ENCODE measurements around the gene KRTAP19-7. TPM values are rescaled to one million over a fixed set of nuclear protein-coding genes. Genes with fewer than 3 reads are reported as not detected.

KRTAP19-7 gene
- total RNA-seq, 1 experiment from 2014 or later, result not detected

DNA sequence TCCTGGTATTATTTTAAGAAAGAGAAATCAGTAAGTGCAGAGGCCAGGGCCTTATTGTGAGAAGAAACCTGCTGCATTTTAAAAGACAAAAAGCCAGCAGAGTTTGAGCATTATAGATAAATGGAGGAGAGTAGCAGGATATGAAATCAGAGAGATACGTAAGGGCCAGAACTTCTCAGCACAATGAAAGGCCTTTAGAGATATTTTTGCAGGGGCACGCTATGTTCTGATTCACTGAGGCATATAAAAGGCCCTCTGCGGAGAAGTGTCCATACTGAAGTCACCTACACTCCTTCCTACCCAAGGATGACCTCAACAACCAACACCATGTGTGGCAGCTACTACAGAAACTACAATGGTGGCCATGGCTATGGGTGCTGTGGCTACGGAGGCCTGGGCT lies 31.0 kb upstream of the KRTAP19-7 start, which contains the start of gene KRTAP6-3:
Gene KRTAP6-3 (plus strand): TSS at position 301 of the 400 bp plus-strand sequence. CDS start 6 bp downstream, at position 307.
- POLR2A ChIA-PET, result no interaction called here
- ATAC-seq (no peak), DNase-seq (ENCODE audit: low read depth, low spot score) (no peak)
- in situ Hi-C loops (cut with HindIII; ENCODE audit: low pct_unique_long_range_greater_than_20kb, low sequenced_read_pairs), result no loop called here
- Histone ChIP-seq H3K4me1 (ENCODE audit: control insufficient read depth, insufficient read depth, low read length) (no peaks in the 10 kb centered on the region), H3K27me3 (ENCODE audit: control insufficient read depth, insufficient read depth, low read length) (no peaks in the 10 kb centered on the region), H3K27ac (ENCODE audit: low read length) (no peak within 1 kb of the TSS), H3K4me3 (ENCODE audit: low read depth in 2 of 2, low read length in 2 of 2) (no peak within 1 kb of the TSS), H3K9me3 (ENCODE audit: control insufficient read depth, insufficient read depth, low read depth, low read length) (no peaks in the 10 kb centered on the region), H3K36me3 (ENCODE audit: control insufficient read depth, insufficient read depth, low read length) (no peaks in the 10 kb centered on the region)
- BruUV-seq (replicated peaks), result no TSS peak
- intact Hi-C loops (cut with micrococcal nuclease; ENCODE audit: unreplicated experiment), result no loop called here
- TF ChIP-seq TCF7L2 (IDR thresholded peaks at IDR 0.05; ENCODE audit: low read depth, low read length), result no peak
- TF ChIP-seq, protein P1, sequence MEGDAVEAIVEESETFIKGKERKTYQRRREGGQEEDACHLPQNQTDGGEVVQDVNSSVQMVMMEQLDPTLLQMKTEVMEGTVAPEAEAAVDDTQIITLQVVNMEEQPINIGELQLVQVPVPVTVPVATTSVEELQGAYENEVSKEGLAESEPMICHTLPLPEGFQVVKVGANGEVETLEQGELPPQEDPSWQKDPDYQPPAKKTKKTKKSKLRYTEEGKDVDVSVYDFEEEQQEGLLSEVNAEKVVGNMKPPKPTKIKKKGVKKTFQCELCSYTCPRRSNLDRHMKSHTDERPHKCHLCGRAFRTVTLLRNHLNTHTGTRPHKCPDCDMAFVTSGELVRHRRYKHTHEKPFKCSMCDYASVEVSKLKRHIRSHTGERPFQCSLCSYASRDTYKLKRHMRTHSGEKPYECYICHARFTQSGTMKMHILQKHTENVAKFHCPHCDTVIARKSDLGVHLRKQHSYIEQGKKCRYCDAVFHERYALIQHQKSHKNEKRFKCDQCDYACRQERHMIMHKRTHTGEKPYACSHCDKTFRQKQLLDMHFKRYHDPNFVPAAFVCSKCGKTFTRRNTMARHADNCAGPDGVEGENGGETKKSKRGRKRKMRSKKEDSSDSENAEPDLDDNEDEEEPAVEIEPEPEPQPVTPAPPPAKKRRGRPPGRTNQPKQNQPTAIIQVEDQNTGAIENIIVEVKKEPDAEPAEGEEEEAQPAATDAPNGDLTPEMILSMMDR (IDR thresholded peaks at IDR 0.05), result no peak
- no peak for TF ChIP-seq SIN3A (IDR thresholded peaks at IDR 0.05; ENCODE audit: borderline replicate concordance, insufficient read depth, low read depth, low read length)
- CTCF ChIA-PET, result no interaction called here

DNA sequence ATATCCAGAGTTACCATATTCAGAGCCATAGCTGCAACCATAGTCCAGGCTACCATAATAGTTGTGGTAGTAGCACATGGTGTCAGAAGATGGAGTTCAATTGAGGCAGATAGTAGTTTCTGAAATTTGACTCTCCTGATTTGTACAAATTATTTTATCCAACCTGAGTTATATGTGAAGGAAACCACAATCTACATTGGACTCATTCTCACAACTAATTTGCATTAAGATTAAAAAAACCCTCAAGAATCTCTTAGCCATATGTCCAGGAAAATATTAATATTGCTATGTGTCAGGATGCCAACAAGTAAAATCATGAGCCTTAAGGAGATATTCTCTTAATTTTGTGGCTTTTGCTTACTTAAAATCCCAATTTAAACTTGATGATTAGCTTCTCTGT lies 29.2 kb upstream of the KRTAP19-7 start, which contains the start of gene KRTAP22-2:
Gene KRTAP22-2 (minus strand): TSS at position 101 of the 400 bp plus-strand sequence.
- no peaks in the 10 kb centered on the region for H3K9me3 ChIP-seq (ENCODE audit: control insufficient read depth, insufficient read depth, low read depth, low read length)
- ChIA-PET POLR2A (no interaction called here), CTCF (no interaction called here)
- H3K4me1 ChIP-seq (ENCODE audit: control insufficient read depth, insufficient read depth, low read length), result no peaks in the 10 kb centered on the region
- no peak within 1 kb of the TSS for H3K4me3 ChIP-seq (ENCODE audit: low read depth in 2 of 2, low read length in 2 of 2)
- TF ChIP-seq, protein P2, sequence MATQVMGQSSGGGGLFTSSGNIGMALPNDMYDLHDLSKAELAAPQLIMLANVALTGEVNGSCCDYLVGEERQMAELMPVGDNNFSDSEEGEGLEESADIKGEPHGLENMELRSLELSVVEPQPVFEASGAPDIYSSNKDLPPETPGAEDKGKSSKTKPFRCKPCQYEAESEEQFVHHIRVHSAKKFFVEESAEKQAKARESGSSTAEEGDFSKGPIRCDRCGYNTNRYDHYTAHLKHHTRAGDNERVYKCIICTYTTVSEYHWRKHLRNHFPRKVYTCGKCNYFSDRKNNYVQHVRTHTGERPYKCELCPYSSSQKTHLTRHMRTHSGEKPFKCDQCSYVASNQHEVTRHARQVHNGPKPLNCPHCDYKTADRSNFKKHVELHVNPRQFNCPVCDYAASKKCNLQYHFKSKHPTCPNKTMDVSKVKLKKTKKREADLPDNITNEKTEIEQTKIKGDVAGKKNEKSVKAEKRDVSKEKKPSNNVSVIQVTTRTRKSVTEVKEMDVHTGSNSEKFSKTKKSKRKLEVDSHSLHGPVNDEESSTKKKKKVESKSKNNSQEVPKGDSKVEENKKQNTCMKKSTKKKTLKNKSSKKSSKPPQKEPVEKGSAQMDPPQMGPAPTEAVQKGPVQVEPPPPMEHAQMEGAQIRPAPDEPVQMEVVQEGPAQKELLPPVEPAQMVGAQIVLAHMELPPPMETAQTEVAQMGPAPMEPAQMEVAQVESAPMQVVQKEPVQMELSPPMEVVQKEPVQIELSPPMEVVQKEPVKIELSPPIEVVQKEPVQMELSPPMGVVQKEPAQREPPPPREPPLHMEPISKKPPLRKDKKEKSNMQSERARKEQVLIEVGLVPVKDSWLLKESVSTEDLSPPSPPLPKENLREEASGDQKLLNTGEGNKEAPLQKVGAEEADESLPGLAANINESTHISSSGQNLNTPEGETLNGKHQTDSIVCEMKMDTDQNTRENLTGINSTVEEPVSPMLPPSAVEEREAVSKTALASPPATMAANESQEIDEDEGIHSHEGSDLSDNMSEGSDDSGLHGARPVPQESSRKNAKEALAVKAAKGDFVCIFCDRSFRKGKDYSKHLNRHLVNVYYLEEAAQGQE (IDR thresholded peaks at IDR 0.05; ENCODE audit: insufficient read depth in 1 of 2, low read depth in 2 of 2, low read length in 1 of 2), result no peak
- TF ChIP-seq, protein P1 (IDR thresholded peaks at IDR 0.05), result no peak
- TF ChIP-seq POLR2AphosphoS5 (IDR thresholded peaks at IDR 0.05; ENCODE audit: low read depth, low read length) (no peak), SIN3A (IDR thresholded peaks at IDR 0.05; ENCODE audit: borderline replicate concordance, insufficient read depth, low read depth, low read length) (no peak)
- no TSS peak for BruUV-seq (replicated peaks)
- in situ Hi-C loops (cut with HindIII; ENCODE audit: low pct_unique_long_range_greater_than_20kb, low sequenced_read_pairs), result no loop called here
- DNase-seq (ENCODE audit: low read depth, low spot score) (no peak), ATAC-seq (no peak)
- no peaks in the 10 kb centered on the region for H3K36me3 ChIP-seq (ENCODE audit: control insufficient read depth, insufficient read depth, low read length)
- intact Hi-C loops (cut with micrococcal nuclease; ENCODE audit: unreplicated experiment), result no loop called here
- H3K27me3 ChIP-seq (ENCODE audit: control insufficient read depth, insufficient read depth, low read length), result no peaks in the 10 kb centered on the region
- H3K27ac ChIP-seq (ENCODE audit: low read length), result no peak within 1 kb of the TSS

Data from Panc1 (cell line).